A673 (cell line): ENCODE data around the gene PKLR. TPM values are rescaled to one million over a fixed set of nuclear protein-coding genes. Genes with fewer than 3 reads are reported as not detected.

ENCODE experiments used
- BruUV-seq: library from RNA; stranded (reverse); fragments of 400-500 nt; replicated peaks from 2 replicates; lab custom pipeline; 2021; lab: Mats Ljungman, UMichigan
- CTCF ChIA-PET: fragments of 300-600 bp; sonication (Branson Sonifier 250); formaldehyde crosslinking; loops from one replicate; lab custom pipeline; 2022; ENCODE audit warnings: antibody characterized with exemption; lab: Charles Lee
- POLR2A ChIA-PET: fragments of 300-600 bp; sonication (Branson Sonifier 250); formaldehyde crosslinking; loops from one replicate; lab custom pipeline; 2022; ENCODE audit warnings: antibody characterized with exemption; ENCODE audit not compliant: low non-redundant PET; lab: Charles Lee
- DNase-seq: peaks from one replicate; pipeline ENCODE4 v3.0.0-alpha.2; 2015; ENCODE audit warnings: low spot score
- H3K27ac ChIP-seq: fragments of 200-600 bp; sonication (generic); 2 replicates; pipeline ENCODE4 v1.5.1; 2016; ENCODE audit warnings: mixed run types, low read depth, mild to moderate bottlenecking, mixed read lengths, antibody characterized with exemption, low read length; ENCODE audit not compliant: poor library complexity, severe bottlenecking
- H3K27me3 ChIP-seq: fragments of 200-600 bp; sonication (generic); replicated peaks from 2 replicates; pipeline ENCODE4 v1.6.1; 2017; ENCODE audit warnings: mixed run types, low read depth, mild to moderate bottlenecking, mixed read lengths, antibody characterized with exemption, low read length; ENCODE audit not compliant: insufficient read depth, poor library complexity
- H3K36me3 ChIP-seq: fragments of 200-600 bp; sonication (generic); 2 replicates; pipeline ENCODE4 v1.6.1; 2016; ENCODE audit warnings: mixed run types, mild to moderate bottlenecking, mixed read lengths, antibody characterized with exemption, low read length; ENCODE audit not compliant: insufficient read depth, poor library complexity, severe bottlenecking
- H3K4me1 ChIP-seq: fragments of 200-600 bp; sonication (generic); 2 replicates; pipeline ENCODE4 v1.6.1; 2017; ENCODE audit warnings: mixed run types, mild to moderate bottlenecking, mixed read lengths, antibody characterized with exemption, low read length; ENCODE audit not compliant: insufficient read depth, poor library complexity, severe bottlenecking
- H3K4me3 ChIP-seq: fragments of 200-600 bp; sonication (generic); 2 replicates; pipeline ENCODE4 v1.5.1; 2016; ENCODE audit warnings: low read depth, mixed run types, mild to moderate bottlenecking, mixed read lengths, low read length; ENCODE audit not compliant: poor library complexity, severe bottlenecking
- H3K9me3 ChIP-seq: fragments of 200-600 bp; sonication (generic); 2 replicates; pipeline ENCODE4 v1.6.1; 2016; ENCODE audit warnings: mixed run types, low read depth, mild to moderate bottlenecking, mixed read lengths, antibody characterized with exemption, low read length; ENCODE audit not compliant: poor library complexity, severe bottlenecking
- CTCF ChIP-seq: fragments of 300-800, 200-600 bp; sonication (generic); conservative IDR thresholded peaks from 2 replicates; pipeline ENCODE4 v1.5.1; 2017; ENCODE audit warnings: low read depth, mild to moderate bottlenecking, antibody characterized with exemption, low read length, moderate library complexity, mixed read lengths
- EZH2 ChIP-seq: fragments of 200-600 bp; sonication (generic); IDR thresholded peaks from 2 replicates; pipeline ENCODE4 v1.6.1; 2017; ENCODE audit warnings: borderline replicate concordance, low read depth, mild to moderate bottlenecking, mixed read lengths, antibody characterized with exemption, low read length; ENCODE audit not compliant: poor library complexity, severe bottlenecking
- intact Hi-C: fragments of 100-400 bp; cut with micrococcal nuclease; formaldehyde crosslinking; loops from one replicate; pipeline ENCODE4 v1.10.0; 2022; ENCODE audit not compliant: unreplicated experiment
- total RNA-seq: library from RNA; stranded (reverse); gene quantifications from 2 replicates; pipeline ENCODE4 v1.2.3, GENCODE V29; 2021

Gene PKLR
- total RNA-seq, 1 experiment from 2014 or later: not detected

GRCh38 chr1:155272466-155273342 is 28.5 kb downstream of the PKLR start:
- POLR2A ChIA-PET: interaction anchor here (0.6 kb wide), 1 partner anchor 1065 kb away, joined by 8 read pairs; the partner anchor contains the start of gene CCT3
- CTCF ChIA-PET: interaction anchor here (0.7 to 1.8 kb wide), 4 partner anchors 22 to 806 kb away, joined by 4 to 23 read pairs (median 14); no protein-coding TSS in a partner anchor
- H3K27ac ChIP-seq: peak overlapping the region; percentile 94
- peaks cover 41% of the 10 kb centered on the region for H3K36me3 ChIP-seq
- BruUV-seq: TSS peak; percentile 77
- H3K4me1 ChIP-seq: peaks cover 14% of the 10 kb centered on the region
- peak overlapping the region; percentile 89 for H3K4me3 ChIP-seq
- no peak for TF ChIP-seq CTCF
- TF ChIP-seq EZH2: no peak
- intact Hi-C loops: no loop called here
- no peaks in the 10 kb centered on the region for H3K27me3 ChIP-seq
- peak; percentile 64 for DNase-seq
- no peaks in the 10 kb centered on the region for H3K9me3 ChIP-seq

- intact Hi-C loops: no loop called here
- BruUV-seq: no TSS peak
- H3K9me3 ChIP-seq: no peaks in the 10 kb centered on the region
- H3K4me1 ChIP-seq: peaks cover 14% of the 10 kb centered on the region
- TF ChIP-seq CTCF (no peak), EZH2 (no peak)
- no peak overlapping the region for H3K27ac ChIP-seq
- ChIA-PET CTCF (no interaction called here), POLR2A (no interaction called here)
- no peak for DNase-seq
- H3K27me3 ChIP-seq: no peaks in the 10 kb centered on the region
- H3K36me3 ChIP-seq: peaks cover 72% of the 10 kb centered on the region
- no peak overlapping the region for H3K4me3 ChIP-seq
Measured at GRCh38 chr1:155269381-155269780, 31.9 kb downstream of the PKLR start.

- DNase-seq: no peak
- Histone ChIP-seq H3K9me3 (no peaks in the 10 kb centered on the region), H3K4me1 (peaks cover 10% of the 10 kb centered on the region), H3K4me3 (no peak overlapping the region), H3K27me3 (no peaks in the 10 kb centered on the region), H3K27ac (no peak overlapping the region), H3K36me3 (peaks cover 79% of the 10 kb centered on the region)
- TF ChIP-seq EZH2: no peak
- no peak for TF ChIP-seq CTCF
- ChIA-PET CTCF (no interaction called here), POLR2A (no interaction called here)
- intact Hi-C loops: no loop called here
- no TSS peak for BruUV-seq
Measured at GRCh38 chr1:155268630-155269029, 32.6 kb downstream of the PKLR start.
